Neural cell (in vitro differentiated cells): ENCODE measurements around the gene GP5. TPM values are rescaled to one million over a fixed set of nuclear protein-coding genes. Genes with fewer than 3 reads are reported as not detected.

Source experiments
- H2AFZ ChIP-seq: fragments of 200-600, 300-800 bp; sonication (generic), shearing (Covaris generic); 2 replicates; pipeline ENCODE4 v1.6.0; 2014; ENCODE audit warnings: low read depth, mild to moderate bottlenecking, antibody characterized with exemption, low read length, moderate library complexity
- H3F3A ChIP-seq: fragments of 200-600 bp; shearing (Covaris generic); 2 replicates; pipeline ENCODE4 v1.6.1; 2016; ENCODE audit warnings: mild to moderate bottlenecking, moderate library complexity, mixed read lengths, antibody characterized with exemption, low read length; ENCODE audit not compliant: insufficient read depth, poor library complexity, severe bottlenecking
- H3K27ac ChIP-seq: fragments of 200-600, 300-800 bp; sonication (generic), shearing (Covaris generic); 2 replicates; pipeline ENCODE4 v1.5.1; 2014; ENCODE audit warnings: mild to moderate bottlenecking, low read length, moderate library complexity
- H3K27me3 ChIP-seq: fragments of 300-800, 200-600 bp; sonication (generic), shearing (Covaris generic); 2 replicates; pipeline ENCODE4 v1.6.0; 2014; ENCODE audit warnings: mild to moderate bottlenecking, low read depth, low read length, moderate library complexity; ENCODE audit not compliant: insufficient read depth
- H3K36me3 ChIP-seq: fragments of 300-800, 200-600 bp; sonication (generic), shearing (Covaris generic); 2 replicates; pipeline ENCODE4 v1.5.1; 2014; ENCODE audit warnings: mild to moderate bottlenecking, antibody characterized with exemption, low read length, moderate library complexity; ENCODE audit not compliant: insufficient read depth
- H3K4me2 ChIP-seq: fragments of 300-800, 200-600 bp; sonication (generic), shearing (Covaris generic); 2 replicates; pipeline ENCODE4 v1.6.0; 2014; ENCODE audit warnings: mild to moderate bottlenecking, low read length
- H3K4me3 ChIP-seq: fragments of 300-800, 200-600 bp; sonication (generic), shearing (Covaris generic); 2 replicates; pipeline ENCODE4 v1.5.1; 2014; ENCODE audit warnings: mild to moderate bottlenecking, low read length, moderate library complexity
- H3K79me2 ChIP-seq: fragments of 200-600 bp; shearing (Covaris generic); replicated peaks from 2 replicates; pipeline ENCODE4 v1.6.0; 2014; ENCODE audit warnings: mild to moderate bottlenecking, low read length, moderate library complexity; ENCODE audit not compliant: insufficient read depth
- H3K9ac ChIP-seq: fragments of 300-800, 200-600 bp; sonication (generic), shearing (Covaris generic); 2 replicates; pipeline ENCODE4 v1.6.1; 2016; ENCODE audit warnings: mild to moderate bottlenecking, low read length, mixed read lengths
- H3K9me2 ChIP-seq: fragments of 200-600 bp; shearing (Covaris generic); 2 replicates; pipeline ENCODE4 v1.6.1; 2016; ENCODE audit warnings: mild to moderate bottlenecking, low read length, mixed read lengths; ENCODE audit not compliant: insufficient read depth
- H3K9me3 ChIP-seq: fragments of 200-600, 300-800 bp; sonication (generic), shearing (Covaris generic); 2 replicates; pipeline ENCODE4 v1.6.1; 2016; ENCODE audit warnings: mild to moderate bottlenecking, mixed run types, low read length, moderate library complexity, mixed read lengths
- H4K20me1 ChIP-seq: fragments of 200-600 bp; shearing (Covaris generic); 2 replicates; pipeline ENCODE4 v1.6.1; 2016; ENCODE audit warnings: mild to moderate bottlenecking, mixed run types; ENCODE audit not compliant: insufficient read depth
- EP300 ChIP-seq: fragments of 450-650 bp; conservative IDR thresholded peaks from 2 replicates; pipeline ENCODE4 v1.6.1; 2014; ENCODE audit warnings: antibody characterized with exemption, mild to moderate bottlenecking, moderate library complexity; ENCODE audit not compliant: poor library complexity, severe bottlenecking
- EZH2 ChIP-seq: fragments of 200-600, 300-800 bp; shearing (Covaris generic), sonication (generic); IDR thresholded peaks from 2 replicates; pipeline ENCODE4 v1.6.1; 2014; ENCODE audit warnings: antibody characterized with exemption, low read length, borderline replicate concordance, mild to moderate bottlenecking; ENCODE audit not compliant: insufficient read depth, poor library complexity, severe bottlenecking
- MXI1 ChIP-seq: fragments of 450-650 bp; conservative IDR thresholded peaks from 2 replicates; pipeline ENCODE4 v1.6.1; 2014; ENCODE audit warnings: antibody characterized with exemption, mild to moderate bottlenecking; ENCODE audit not compliant: poor library complexity, severe bottlenecking
- POLR2AphosphoS5 ChIP-seq: IDR thresholded peaks from 2 replicates; pipeline ENCODE4 v1.6.1; 2012
- RAD21 ChIP-seq: fragments of 450-650 bp; conservative IDR thresholded peaks from 2 replicates; pipeline ENCODE4 v1.6.1; 2014; ENCODE audit warnings: antibody characterized with exemption, mild to moderate bottlenecking, moderate library complexity
- SMC3 ChIP-seq: fragments of 450-650 bp; conservative IDR thresholded peaks from 2 replicates; pipeline ENCODE4 v1.6.1; 2014; ENCODE audit warnings: antibody characterized with exemption, mild to moderate bottlenecking, moderate library complexity; ENCODE audit not compliant: poor library complexity
- TAF1 ChIP-seq: IDR thresholded peaks from 2 replicates; pipeline ENCODE4 v1.6.1; 2012; ENCODE audit warnings: low read depth
- polyA plus RNA-seq: library from polyadenylated mRNA; depleted of rRNA; stranded (reverse); fragments of >200 nt; gene quantifications from 2 replicates; pipeline ENCODE4 v1.2.3, GENCODE V29; 2014
- TF ChIP-seq, protein P1 (sequence below): IDR thresholded peaks from 2 replicates; pipeline ENCODE4 v1.6.1; 2012; ENCODE audit warnings: borderline replicate concordance
- TF ChIP-seq, protein P2 (sequence below): fragments of 450-650 bp; IDR thresholded peaks from 2 replicates; pipeline ENCODE4 v1.5.1; 2014; ENCODE audit warnings: antibody characterized with exemption, mild to moderate bottlenecking, moderate library complexity; ENCODE audit not compliant: poor library complexity, severe bottlenecking

The GP5 gene
- polyA plus RNA-seq, 1 donor from 2014 or later = 0.14 TPM

DNA sequence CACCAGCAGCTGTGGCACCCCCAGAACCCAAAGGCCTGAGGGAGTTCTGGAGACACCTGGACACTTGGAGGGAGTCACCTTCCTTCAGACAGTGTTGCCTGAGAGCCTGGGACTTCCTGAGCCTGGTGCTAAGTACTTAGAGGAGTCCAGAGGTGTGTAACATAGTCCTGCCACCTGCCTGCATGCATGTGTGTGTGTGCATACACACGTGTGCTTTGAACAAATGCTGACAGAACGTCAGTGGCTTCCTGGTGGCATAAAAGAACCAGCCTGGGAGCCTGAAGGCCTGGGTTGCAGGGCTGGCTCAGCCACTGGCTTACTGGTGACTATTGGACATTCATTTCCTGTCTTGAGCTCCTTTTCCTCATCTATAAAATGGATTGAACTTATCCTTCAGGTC is 44.8 kb downstream of the GP5 start:
- H2AFZ ChIP-seq = no peak overlapping the region
- H3K9me3 ChIP-seq = no peaks in the 10 kb centered on the region
- H3K27ac ChIP-seq = no peak overlapping the region
- H3F3A ChIP-seq = no peaks in the 10 kb centered on the region
- H3K9ac ChIP-seq = no peak overlapping the region
- H3K4me2 ChIP-seq = no peak overlapping the region
- no peaks in the 10 kb centered on the region for H3K9me2 ChIP-seq
- no peak overlapping the region for H3K4me3 ChIP-seq
- H3K79me2 ChIP-seq = no peaks in the 10 kb centered on the region
- no peaks in the 10 kb centered on the region for H3K27me3 ChIP-seq
- no peaks in the 10 kb centered on the region for H3K36me3 ChIP-seq
- no peak for TF ChIP-seq MXI1
- no peak for TF ChIP-seq EZH2
- TF ChIP-seq EP300 = no peak
- no peak for TF ChIP-seq TAF1
- no peak for TF ChIP-seq SMC3
- TF ChIP-seq, protein P1, sequence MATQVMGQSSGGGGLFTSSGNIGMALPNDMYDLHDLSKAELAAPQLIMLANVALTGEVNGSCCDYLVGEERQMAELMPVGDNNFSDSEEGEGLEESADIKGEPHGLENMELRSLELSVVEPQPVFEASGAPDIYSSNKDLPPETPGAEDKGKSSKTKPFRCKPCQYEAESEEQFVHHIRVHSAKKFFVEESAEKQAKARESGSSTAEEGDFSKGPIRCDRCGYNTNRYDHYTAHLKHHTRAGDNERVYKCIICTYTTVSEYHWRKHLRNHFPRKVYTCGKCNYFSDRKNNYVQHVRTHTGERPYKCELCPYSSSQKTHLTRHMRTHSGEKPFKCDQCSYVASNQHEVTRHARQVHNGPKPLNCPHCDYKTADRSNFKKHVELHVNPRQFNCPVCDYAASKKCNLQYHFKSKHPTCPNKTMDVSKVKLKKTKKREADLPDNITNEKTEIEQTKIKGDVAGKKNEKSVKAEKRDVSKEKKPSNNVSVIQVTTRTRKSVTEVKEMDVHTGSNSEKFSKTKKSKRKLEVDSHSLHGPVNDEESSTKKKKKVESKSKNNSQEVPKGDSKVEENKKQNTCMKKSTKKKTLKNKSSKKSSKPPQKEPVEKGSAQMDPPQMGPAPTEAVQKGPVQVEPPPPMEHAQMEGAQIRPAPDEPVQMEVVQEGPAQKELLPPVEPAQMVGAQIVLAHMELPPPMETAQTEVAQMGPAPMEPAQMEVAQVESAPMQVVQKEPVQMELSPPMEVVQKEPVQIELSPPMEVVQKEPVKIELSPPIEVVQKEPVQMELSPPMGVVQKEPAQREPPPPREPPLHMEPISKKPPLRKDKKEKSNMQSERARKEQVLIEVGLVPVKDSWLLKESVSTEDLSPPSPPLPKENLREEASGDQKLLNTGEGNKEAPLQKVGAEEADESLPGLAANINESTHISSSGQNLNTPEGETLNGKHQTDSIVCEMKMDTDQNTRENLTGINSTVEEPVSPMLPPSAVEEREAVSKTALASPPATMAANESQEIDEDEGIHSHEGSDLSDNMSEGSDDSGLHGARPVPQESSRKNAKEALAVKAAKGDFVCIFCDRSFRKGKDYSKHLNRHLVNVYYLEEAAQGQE = no peak
- TF ChIP-seq, protein P2, sequence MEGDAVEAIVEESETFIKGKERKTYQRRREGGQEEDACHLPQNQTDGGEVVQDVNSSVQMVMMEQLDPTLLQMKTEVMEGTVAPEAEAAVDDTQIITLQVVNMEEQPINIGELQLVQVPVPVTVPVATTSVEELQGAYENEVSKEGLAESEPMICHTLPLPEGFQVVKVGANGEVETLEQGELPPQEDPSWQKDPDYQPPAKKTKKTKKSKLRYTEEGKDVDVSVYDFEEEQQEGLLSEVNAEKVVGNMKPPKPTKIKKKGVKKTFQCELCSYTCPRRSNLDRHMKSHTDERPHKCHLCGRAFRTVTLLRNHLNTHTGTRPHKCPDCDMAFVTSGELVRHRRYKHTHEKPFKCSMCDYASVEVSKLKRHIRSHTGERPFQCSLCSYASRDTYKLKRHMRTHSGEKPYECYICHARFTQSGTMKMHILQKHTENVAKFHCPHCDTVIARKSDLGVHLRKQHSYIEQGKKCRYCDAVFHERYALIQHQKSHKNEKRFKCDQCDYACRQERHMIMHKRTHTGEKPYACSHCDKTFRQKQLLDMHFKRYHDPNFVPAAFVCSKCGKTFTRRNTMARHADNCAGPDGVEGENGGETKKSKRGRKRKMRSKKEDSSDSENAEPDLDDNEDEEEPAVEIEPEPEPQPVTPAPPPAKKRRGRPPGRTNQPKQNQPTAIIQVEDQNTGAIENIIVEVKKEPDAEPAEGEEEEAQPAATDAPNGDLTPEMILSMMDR = no peak
- no peak for TF ChIP-seq RAD21
- TF ChIP-seq POLR2AphosphoS5 = no peak
- no peaks in the 10 kb centered on the region for H4K20me1 ChIP-seq

DNA sequence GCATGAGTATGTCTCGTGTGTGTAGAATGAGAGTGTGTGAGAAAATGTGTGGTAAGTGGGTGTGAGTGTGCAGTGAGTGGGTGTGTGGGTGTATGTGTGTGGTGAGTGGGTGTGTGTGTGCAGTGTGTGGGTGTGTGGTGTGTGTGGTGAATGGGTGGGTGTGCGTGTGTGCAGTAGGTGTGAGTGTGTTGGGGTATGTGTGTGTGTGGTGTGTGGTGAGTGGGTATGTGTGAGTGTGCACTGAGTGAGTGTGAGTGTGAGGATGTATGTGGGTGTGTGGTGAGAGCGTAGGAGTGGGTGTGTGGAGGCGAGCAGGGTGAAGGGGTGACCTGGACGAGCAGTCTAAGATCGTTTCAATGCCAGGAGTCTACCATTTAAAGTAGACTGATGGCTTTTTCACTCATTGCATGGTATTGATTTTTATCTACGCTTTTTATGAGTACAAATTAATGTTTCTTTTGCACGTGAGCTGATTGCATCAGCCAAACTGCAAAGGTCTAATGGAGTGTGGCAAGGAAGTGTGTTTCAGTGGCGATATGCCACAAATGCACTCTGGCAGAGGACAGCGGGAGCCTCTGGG is 46.3 kb downstream of the GP5 start:
- Histone ChIP-seq H3K4me2 (no peak overlapping the region), H3F3A (no peaks in the 10 kb centered on the region), H3K9ac (no peak overlapping the region), H4K20me1 (no peaks in the 10 kb centered on the region), H3K79me2 (no peaks in the 10 kb centered on the region), H3K27ac (no peak overlapping the region), H3K27me3 (no peaks in the 10 kb centered on the region), H2AFZ (no peak overlapping the region), H3K36me3 (no peaks in the 10 kb centered on the region), H3K9me3 (no peaks in the 10 kb centered on the region), H3K9me2 (no peaks in the 10 kb centered on the region), H3K4me3 (no peak overlapping the region)
- TF ChIP-seq, protein P1 = no peak
- TF ChIP-seq EZH2 = no peak
- no peak for TF ChIP-seq RAD21
- no peak for TF ChIP-seq TAF1
- TF ChIP-seq, protein P2 = no peak
- no peak for TF ChIP-seq MXI1
- TF ChIP-seq POLR2AphosphoS5 = no peak
- TF ChIP-seq EP300 = no peak
- no peak for TF ChIP-seq SMC3
